Dermis microvascular lymphatic vessel endothelial cell (primary cell): ENCODE measurements around the gene LTBR. TPM values are rescaled to one million over a fixed set of nuclear protein-coding genes. Genes with fewer than 3 reads are reported as not detected.
A peak's percentile ranks its signal among the peaks of the same experiment; 100 is the strongest.

Source experiments
- DNase-seq, 2 donors: peaks; one replicate each; pipeline versions ENCODE4 v3.0.0 to v3.0.0-alpha.2; 2010; ENCODE audit warnings: low read depth in 2 of 2
- total RNA-seq: library from RNA; depleted of rRNA; stranded (reverse); fragments of >200 nt; gene quantifications from 2 replicates; pipeline ENCODE4 v1.2.1, GENCODE V29; 2014

The LTBR gene
- total RNA-seq, 1 donor from 2014 or later: 30.7 TPM

GRCh38 chr12:6367969-6368892, 15.7 kb upstream of the LTBR start:
- peak in 1 of 2 donors; percentile 17 for DNase-seq

GRCh38 chr12:6368906-6369525, 14.9 kb upstream of the LTBR start:
- DNase-seq: no peak

- no peak for DNase-seq
These were observed 13.9 kb upstream of the LTBR start for GRCh38 chr12:6369916-6370575.

- DNase-seq: no peak
These were observed 13.4 kb upstream of the LTBR start for GRCh38 chr12:6370576-6370935.

- peak in 1 of 2 donors; percentile 55 for DNase-seq
These were observed 12.8 kb upstream of the LTBR start for GRCh38 chr12:6370994-6371754.

GRCh38 chr12:6372403-6373003, 11.5 kb upstream of the LTBR start:
- DNase-seq: peak in 1 of 2 donors; percentile 54

- no peak for DNase-seq
These were observed 10.8 kb upstream of the LTBR start for GRCh38 chr12:6373022-6373787.

GRCh38 chr12:6374028-6374785, 9.8 kb upstream of the LTBR start:
- no peak for DNase-seq

- no peak for DNase-seq
These were observed 9.2 kb upstream of the LTBR start for GRCh38 chr12:6374786-6375160.

- DNase-seq: no peak
These were observed 8.5 kb upstream of the LTBR start, which contains the start of gene SCNN1A for GRCh38 chr12:6375269-6376078. Gene SCNN1A, minus strand, starts transcription at chr12:6375563. Its CDS starts 780 bp downstream, at chr12:6374783.

- peak in 1 of 2 donors; percentile 57 for DNase-seq
These were observed 7.7 kb upstream of the LTBR start for GRCh38 chr12:6376079-6376869.

GRCh38 chr12:6376870-6377666, 6.9 kb upstream of the LTBR start:
- DNase-seq: no peak

- DNase-seq: no peak
These were observed 6.3 kb upstream of the LTBR start for GRCh38 chr12:6377667-6377994.

GRCh38 chr12:6378709-6379472, 5.1 kb upstream of the LTBR start:
- no peak for DNase-seq

- DNase-seq: no peak
These were observed 3.5 kb upstream of the LTBR start for GRCh38 chr12:6380141-6381121.
